GM12892 (cell line): ENCODE measurements around the gene TREX2.

ENCODE experiments used
- DNase-seq: peaks from one replicate; pipeline ENCODE4 v3.0.0; 2011; ENCODE audit not compliant: insufficient read length
- FAIRE-seq: peaks from 2 replicates; lab custom pipeline; 2011; peaks lifted over from hg19 to GRCh38; lab: Jason Lieb, UNC
- POLR2A ChIP-seq: IDR thresholded peaks from 2 replicates; pipeline ENCODE4 v1.6.1; 2011; ENCODE audit warnings: low read depth, low read length, control low read depth
- POLR2AphosphoS5 ChIP-seq: IDR thresholded peaks from 2 replicates; pipeline ENCODE4 v1.6.1; 2011; ENCODE audit warnings: low read depth, low read length, control low read depth
- TAF1 ChIP-seq: IDR thresholded peaks from 2 replicates; pipeline ENCODE4 v1.6.1; 2011; ENCODE audit warnings: low read depth, mild to moderate bottlenecking, control low read depth, low read length, borderline replicate concordance

Gene TREX2

DNA sequence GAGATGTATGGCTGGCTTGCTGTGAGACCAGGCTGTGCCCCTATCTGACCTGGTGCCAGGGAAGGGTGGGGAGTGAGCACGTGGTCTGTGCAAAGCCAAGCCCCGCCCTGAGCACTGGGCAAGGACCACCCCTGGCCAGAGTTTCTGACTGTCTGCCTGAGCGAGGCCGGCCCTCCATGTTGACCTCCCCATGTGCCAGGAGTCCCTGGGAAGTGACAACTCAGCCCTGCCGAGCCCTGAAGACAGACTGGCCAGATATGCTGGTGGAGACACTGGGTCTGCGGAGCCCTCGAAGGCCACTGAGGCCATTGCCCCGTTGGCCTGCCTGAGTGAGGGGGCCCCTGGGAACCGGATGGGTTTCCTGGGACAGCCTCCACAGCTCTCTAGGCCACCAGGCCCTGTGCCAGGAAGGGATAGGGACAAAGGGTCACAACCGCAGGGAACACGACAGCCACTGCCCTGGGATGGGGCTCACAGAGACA is 41.8 kb upstream of the TREX2 start:
- FAIRE-seq, result no peak
- TF ChIP-seq POLR2A (no peak), TAF1 (no peak), POLR2AphosphoS5 (no peak)
- no peak for DNase-seq

DNA sequence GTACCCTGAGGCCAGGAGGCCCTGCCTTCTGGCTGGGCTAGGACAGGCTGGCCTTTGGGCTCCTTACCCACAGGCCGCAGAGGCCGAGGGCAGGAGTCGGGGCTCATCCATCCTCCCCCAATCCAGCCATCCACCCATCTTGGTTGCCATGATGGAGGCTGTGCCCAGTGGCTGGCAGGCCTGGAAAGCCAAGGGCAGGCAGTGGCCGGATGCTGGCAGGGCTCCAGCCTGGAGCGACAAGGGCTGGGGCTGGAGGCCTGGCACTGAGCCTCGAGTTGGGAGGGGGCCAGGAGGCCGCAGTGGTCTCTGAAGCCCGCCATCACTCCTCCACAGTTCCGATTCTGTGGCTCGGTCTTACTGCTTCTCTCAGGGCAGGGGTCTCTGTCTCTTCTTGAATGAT is 40.3 kb upstream of the TREX2 start:
- DNase-seq (no peak), FAIRE-seq (no peak)
- TF ChIP-seq POLR2A (no peak), TAF1 (no peak), POLR2AphosphoS5 (no peak)

DNA sequence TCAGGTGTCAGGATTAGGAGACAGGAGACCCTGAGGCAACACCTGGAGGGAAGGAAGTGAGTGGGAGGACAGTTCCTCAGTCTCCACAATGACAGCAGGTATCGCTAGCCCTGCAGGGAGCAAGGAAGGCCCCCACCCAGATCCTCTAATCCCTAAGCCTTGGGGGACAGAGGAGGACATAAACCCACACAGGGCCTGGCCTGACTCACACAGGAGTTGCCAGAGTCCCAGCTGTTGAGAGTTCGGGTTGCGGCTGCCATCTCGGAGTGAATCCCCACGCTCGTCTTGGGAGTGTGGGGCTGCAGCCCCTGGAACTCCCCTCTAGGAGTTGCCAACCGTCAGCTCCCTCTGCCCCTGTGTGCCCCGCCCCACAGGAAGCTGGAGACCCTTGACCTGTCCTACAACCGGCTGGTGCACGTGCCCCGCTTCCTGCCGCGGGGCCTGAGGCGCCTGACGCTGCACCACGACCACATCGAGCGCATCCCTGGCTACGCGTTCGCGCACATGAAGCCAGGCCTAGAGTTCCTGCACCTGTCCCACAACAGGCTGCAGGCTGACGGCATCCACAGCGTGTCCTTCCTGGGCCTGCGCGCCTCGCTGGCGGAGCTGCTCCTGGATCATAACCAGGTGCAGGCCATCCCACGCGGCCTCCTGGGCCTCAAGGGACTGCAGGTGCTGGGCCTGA is 39.7 kb upstream of the TREX2 start:
- DNase-seq (no peak), FAIRE-seq (no peak)
- no peak for TF ChIP-seq TAF1
- TF ChIP-seq POLR2A, result no peak
- no peak for TF ChIP-seq POLR2AphosphoS5

DNA sequence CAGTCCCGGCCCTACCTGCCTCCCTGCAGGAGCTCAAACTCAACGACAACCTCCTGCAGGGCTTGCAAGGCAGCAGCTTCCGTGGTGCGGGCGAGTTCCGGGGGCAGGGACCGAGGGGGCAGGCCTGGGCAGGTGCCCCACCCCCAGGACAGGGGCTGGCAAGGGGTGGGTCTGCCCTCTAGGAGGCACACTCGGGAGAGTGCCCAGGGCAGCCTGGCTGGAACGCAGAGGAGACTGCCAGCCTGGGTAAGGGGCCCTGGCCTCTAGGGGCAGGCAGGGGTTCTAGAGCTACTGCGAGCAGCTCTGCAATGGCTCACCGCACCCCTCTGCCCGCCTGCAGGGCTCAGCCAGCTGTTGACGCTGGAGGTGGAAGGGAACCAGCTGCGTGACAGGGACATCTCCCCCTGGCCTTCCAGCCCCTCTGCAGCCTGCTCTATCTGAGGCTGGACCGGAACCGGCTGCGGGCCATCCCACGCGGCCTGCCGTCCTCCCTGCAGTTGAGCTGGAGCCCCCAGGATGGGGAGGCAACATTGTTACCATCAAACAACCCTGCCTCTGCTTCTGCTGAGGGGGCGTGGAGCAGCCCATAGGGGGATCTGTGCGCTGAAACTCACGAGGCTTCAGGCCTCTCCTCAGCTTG is 36.6 kb upstream of the TREX2 start:
- TF ChIP-seq TAF1 (no peak), POLR2A (no peak), POLR2AphosphoS5 (no peak)
- DNase-seq (no peak), FAIRE-seq (no peak)

DNA sequence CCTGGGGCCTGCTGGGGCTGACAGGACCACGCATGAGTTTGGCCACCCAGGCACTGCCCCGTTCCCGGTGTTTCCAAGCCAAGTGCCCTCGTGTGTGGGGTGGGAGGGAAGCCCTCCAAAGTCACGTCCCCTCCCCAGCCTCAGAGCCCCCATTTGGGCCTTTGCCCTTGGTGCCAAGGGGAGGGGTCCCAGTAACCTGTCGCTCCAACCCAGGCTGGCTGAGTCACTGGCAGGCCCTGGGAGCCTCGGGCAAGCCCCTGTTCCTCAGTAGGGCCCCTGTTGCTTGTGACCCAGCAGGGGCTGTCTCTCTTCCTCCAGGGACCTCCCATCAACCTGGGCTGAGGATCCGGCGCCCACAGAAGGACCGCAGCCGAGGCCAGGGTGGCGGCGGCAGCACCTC is 35.2 kb upstream of the TREX2 start:
- FAIRE-seq (no peak), DNase-seq (no peak)
- TF ChIP-seq POLR2A (no peak), POLR2AphosphoS5 (no peak), TAF1 (no peak)

DNA sequence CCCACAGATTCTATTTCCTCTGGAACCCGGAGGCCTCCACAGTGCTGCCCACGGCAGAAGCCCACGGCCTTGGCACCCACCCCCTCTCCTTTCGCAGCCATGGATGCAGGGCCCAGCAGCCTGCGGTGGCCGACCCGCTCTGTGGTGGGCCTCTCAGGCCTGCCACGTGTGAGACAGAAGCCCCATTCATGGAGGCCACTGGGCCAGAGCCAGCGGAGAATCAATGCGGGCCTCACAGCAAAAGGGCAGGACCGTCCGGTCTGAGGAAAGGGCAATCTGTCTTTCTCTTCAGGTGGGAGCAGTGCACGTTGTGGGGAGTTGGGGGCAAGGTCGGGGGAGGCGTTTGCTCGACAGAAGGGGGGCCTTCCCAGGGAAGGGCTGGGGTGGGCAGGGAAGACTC is 32.9 kb upstream of the TREX2 start:
- TF ChIP-seq POLR2AphosphoS5 (no peak), POLR2A (no peak), TAF1 (no peak)
- DNase-seq, result no peak
- no peak for FAIRE-seq

DNA sequence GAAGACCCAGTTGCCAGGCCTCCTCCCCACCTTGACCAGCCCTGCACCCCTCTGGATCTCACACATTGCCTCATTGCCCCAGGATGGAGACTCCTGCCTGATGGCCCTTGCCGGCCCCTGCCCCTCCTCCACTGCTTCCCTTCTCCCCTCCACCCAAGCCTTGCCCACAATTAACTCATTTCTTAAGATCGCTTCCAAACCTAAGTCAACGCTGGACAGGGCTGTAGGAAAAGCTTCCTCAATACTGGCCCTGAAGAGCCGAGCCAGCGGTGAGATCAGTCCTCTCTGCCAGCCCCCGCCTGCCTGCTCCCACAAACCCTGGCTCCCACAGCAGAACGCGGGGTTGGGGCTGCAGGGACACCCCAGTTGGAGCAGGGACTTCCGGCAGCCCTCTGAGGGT is 32.0 kb upstream of the TREX2 start:
- DNase-seq (no peak), FAIRE-seq (no peak)
- TF ChIP-seq POLR2AphosphoS5, result no peak
- no peak for TF ChIP-seq TAF1
- TF ChIP-seq POLR2A, result no peak

DNA sequence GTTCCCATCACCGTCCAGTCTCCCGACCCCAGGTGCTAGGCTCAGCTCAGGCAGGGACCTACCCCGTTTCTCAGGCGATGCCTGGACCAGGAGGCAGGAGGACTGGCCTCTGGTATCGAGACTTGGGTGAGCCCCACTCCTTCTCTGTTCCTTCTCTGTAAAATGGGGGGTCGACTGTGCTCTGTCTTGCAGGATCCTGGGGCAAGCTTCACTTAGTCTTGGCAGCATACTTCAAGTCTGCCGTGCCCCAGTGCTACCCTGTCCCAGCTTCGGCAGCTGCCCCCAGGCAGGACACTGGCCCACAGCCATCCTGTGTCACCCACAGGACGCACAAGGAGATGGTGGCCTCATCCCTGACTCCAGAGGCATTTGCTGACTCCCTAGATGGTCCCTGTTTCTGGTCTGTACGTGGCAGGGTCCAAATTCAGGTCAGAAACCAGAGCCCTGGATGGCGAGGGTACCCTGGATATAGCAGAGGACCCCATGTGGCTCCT is 31.6 kb upstream of the TREX2 start:
- FAIRE-seq (no peak), DNase-seq (no peak)
- no peak for TF ChIP-seq POLR2A
- TF ChIP-seq TAF1, result no peak
- TF ChIP-seq POLR2AphosphoS5, result no peak

DNA sequence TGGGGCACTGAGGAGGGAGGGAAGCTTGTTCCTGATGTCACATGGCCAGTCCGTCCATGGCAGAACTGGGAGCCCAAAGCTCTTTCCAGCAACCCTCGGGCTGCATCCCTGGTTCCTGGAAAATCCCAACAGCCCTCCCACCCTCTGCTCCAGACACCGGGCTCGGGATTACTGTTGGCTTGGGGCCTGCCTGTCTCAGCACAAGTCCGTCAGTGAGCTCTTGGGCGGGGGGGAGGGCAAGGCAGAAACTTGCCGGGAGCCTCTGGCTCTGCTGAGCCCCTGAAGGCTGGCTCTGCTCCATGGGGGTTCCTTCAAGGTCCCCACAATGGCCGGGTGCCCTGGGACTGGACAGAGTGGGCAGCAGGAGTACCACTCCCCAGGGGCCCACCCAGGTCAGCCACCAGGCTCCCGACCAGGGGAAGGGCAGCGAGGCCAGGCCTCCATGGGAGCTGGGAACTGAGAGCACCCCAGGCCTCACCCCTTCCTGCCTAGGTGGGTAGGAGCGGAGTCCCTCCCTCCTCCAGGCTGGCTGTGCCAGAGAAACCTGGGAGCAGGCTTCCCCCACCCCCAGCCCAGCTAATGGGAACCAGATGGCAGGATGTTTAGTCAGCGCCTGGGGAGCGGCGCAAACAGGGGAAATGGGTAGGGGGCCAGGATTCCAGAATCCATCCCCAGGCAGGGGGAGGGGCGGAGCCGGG is 31.0 kb upstream of the TREX2 start:
- FAIRE-seq (no peak), DNase-seq (no peak)
- TF ChIP-seq TAF1, result no peak
- TF ChIP-seq POLR2AphosphoS5, result no peak
- no peak for TF ChIP-seq POLR2A

DNA sequence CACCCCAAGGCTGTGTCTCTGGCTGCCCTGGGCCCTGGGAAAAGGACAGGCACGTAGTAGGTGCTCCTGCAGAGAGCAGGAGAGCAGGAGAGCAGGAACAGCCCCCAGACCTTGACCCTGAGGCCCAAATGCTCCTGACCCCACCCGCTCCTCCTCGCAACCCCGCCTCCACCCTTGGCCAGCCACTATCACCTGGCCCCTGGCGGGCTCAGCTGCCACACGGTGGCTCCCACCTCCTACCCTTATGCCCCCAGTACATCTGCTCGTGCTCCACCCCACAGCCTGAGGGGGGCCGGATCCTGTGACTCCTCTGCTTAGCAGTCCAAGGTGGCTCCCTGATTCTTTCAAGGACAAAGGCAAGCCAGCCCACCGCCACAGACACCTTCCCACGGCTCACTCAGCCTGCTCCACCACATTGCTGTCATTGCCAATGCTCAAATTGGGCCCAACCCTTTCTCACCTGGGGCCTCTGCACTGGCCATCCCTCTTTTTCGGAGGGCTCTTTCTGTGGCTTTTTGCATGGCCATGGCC is 30.0 kb upstream of the TREX2 start:
- no peak for FAIRE-seq
- DNase-seq, result no peak
- TF ChIP-seq POLR2A (no peak), POLR2AphosphoS5 (no peak), TAF1 (no peak)

DNA sequence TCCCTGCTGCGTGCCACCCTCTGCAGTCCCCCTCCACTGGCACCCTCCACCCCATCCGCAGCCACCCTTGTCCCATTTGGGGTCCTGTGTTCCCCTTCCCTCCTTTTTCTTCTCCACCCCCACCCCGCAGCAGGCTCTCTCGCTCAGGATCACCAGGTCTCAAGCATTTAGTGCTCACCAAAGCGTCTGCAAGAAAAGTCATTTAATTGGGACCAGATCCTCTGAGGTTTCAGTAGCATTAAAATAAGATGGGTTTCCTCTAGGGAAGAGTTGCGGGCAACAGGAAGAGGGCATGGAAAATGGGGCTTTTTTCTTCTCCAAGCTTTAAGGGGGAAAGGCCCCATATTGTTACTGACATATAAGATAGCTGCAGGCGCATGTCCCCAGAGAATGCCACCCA is 29.4 kb upstream of the TREX2 start:
- FAIRE-seq (no peak), DNase-seq (no peak)
- TF ChIP-seq POLR2AphosphoS5, result no peak
- no peak for TF ChIP-seq POLR2A
- no peak for TF ChIP-seq TAF1

DNA sequence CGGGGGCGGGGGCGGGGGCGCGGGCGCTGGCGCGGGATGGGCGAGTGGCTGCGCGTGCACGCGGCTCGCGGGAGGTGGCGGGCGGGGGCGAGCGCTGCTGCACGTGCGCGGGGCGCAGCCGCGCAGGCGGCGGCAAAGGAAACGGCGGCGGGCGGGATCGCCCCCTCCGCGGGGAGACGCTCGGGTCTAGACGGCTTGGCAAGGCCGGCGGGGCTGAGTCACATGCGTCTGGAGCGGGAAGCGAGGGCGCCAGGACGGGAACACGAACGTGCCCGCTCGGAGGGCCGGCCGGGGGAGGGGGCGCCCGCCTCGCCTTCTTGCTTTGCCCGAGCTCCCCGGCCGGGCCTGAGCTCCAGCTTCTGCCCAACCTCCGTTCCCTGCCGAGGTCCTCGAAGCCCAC is 28.9 kb upstream of the TREX2 start:
- TF ChIP-seq POLR2AphosphoS5 (no peak), TAF1 (no peak), POLR2A (no peak)
- no peak for DNase-seq
- no peak for FAIRE-seq
